IPS DF 19.7 (cell line): Measurements from ENCODE around the gene IFNA14.
"Not testable (repeated sequence)": the region's sequence is repeated elsewhere in the genome, so short reads cannot be mapped to it uniquely, and the experiment has no call there.

Source experiments
- DNase-seq: peaks from one replicate; pipeline ENCODE4 v3.0.0-alpha.2; 2013; ENCODE audit warnings: low read depth, low spot score

Gene IFNA14

DNA sequence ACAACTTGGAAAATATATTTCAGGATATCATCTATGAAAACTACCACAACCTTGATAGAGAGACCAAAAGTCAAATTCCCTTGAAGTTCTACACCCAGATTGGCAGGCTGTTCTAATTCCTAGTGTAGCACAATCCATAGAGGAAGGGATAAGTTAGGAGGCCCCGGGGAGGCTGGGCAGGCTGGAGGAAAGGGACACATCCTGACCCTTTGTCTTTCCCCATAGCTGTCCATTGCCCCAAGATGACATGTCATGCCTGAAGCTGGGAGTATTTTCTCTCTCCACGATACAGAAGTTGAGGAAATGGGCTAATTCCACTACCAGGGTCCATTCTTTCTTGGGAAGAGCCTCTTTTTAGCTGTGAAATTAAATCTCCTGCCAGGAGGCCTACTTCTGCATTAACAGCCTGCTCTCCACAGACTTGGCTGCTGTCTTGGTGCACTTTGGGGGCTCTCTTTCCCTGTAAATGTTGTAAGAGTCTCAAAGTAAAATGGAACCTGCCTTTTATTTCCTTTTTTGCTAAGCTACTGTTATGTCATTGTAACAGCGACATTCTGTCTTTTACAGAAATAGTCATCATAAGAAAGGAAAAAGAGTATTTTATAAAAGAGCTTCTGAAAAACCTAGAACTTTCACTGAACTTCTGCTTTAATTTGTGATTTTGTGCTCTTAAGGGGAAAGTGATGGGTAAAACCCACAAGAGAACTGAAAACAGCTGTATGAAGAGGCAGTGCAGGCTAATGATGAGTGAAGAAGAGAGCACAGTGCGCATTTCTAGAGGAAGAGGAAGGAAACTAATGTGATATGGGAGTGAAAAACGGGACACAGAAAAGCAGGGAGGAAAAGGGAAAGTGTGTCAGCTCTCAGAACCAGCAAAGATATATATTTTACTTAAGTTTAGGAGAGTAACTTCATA, 26.1 kb downstream of the IFNA14 start:
- not testable (repeated sequence) for DNase-seq

DNA sequence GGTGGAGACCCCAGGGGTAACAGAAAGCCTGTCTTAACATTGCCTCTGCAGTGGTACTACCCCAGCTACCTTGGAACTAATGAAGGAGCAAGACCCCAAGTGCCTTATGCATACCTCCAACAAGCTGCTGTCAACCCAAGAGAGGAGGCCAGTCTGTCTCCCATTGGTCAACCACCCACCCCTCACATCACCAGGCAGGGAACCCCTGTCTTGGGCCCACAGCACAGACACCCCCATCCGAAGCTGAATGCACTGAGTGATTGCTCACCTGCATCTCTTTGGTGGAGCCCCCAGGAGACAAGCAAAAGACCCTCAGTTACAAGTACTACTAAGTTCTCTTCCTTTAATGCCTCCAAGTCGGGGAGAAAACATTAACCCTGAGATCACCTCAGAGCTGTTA, 27.6 kb downstream of the IFNA14 start:
- not testable (repeated sequence) for DNase-seq

DNA sequence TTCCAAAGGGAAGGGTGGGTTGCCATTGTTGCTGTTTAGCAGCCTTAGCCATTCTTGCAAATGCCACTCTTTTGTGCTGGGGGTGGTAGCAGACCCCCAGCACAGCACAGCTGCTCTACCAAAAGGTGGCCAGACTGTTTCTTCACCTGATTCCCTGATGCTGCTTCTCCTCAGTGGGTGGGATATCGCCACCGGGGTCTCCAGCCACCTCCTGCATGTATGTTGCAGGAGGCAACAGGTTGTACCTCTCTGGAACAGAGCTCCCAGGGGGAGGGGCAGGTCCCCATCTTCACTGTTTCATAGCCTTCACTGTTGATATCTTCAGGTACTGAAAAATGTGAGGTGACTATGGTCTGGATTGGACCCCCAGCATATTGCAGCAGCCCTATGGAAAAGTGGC, 29.0 kb downstream of the IFNA14 start:
- not testable (repeated sequence) for DNase-seq

DNA sequence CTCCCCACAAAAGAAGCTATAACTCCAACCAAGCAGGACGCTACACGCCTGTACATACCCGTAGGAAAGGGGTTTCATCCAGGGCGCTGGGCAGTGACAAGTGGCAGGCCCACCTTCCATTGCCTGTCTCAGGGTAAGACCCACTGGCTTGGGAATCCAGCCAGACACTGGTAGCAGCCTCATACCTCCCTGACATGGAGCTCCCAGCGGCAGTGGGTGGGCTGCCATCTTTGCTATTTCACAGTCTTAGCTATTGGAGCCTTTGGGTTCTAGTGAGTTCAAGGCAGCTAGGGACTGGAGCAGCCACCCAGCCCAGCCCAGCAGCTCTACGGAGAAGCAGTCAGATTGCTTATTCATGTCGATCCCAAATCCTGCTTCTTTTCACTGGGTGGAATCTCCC, 29.5 kb downstream of the IFNA14 start:
- DNase-seq, result no peak

DNA sequence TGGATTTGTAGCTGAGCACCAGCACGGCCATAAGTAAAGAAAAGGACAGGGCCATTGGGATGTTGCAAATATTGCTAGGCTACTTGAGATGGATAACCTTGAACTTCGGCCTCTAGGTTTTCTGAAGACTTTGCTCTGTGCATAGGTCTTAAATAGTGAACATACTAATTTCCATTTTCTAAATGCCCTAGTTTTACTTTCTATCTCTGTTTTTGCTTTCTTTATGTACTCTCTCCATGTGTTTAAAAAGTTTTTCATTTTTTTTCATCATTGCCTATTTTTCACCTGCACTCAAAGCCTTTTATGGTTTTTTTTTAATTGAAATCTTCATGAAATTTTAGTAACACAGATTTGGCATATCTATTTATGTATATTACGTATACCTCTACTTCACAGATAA, 32.8 kb downstream of the IFNA14 start, which contains the start of gene IFNA10:
Gene IFNA10, minus strand, starts transcription at position 101 of the 400 bp plus-strand sequence. Its CDS starts 46 bp downstream, at position 55.
- not testable (repeated sequence) for DNase-seq

DNA sequence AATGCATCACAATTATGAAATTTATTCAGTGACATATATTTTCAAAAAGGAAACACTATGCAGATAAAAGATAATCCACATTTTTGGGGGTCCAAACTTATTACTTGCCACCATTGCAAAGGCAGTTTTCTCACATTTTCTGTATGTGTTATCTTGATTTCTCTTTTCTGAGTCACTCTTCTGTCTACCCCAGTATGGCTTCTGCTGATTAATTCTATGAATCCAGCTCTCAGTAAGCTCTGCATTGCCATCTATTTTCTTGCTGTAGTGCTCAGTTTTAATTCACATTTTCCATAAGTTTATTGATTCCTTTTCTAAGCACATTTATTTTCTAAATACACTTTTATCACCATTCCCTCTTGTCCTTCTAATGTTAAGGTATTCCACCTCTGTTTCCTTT, 34.6 kb downstream of the IFNA14 start:
- no peak for DNase-seq

DNA sequence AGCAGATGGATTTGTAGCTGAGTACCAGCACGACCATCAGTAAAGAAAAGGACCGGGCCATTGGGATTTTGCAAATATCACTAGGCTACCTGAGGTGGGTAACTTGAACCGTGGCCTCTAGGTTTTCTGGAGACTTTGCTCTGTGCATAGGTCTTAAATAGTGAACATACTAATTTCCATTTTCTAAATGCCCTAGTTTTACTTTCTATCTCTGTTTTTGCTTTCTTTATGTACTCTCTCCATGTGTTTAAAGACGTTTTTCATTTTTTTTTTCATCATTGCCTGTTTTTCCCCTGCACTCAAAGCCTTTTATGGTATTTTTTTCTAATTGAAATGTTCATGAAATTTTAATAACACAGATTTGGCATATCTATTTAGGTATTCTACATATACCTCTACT, 37.7 kb downstream of the IFNA14 start, which contains the start of gene IFNA7:
Gene IFNA7, minus strand, starts transcription at position 101 of the 400 bp plus-strand sequence. Its CDS starts 40 bp downstream, at position 61.
- DNase-seq, result not testable (repeated sequence)

DNA sequence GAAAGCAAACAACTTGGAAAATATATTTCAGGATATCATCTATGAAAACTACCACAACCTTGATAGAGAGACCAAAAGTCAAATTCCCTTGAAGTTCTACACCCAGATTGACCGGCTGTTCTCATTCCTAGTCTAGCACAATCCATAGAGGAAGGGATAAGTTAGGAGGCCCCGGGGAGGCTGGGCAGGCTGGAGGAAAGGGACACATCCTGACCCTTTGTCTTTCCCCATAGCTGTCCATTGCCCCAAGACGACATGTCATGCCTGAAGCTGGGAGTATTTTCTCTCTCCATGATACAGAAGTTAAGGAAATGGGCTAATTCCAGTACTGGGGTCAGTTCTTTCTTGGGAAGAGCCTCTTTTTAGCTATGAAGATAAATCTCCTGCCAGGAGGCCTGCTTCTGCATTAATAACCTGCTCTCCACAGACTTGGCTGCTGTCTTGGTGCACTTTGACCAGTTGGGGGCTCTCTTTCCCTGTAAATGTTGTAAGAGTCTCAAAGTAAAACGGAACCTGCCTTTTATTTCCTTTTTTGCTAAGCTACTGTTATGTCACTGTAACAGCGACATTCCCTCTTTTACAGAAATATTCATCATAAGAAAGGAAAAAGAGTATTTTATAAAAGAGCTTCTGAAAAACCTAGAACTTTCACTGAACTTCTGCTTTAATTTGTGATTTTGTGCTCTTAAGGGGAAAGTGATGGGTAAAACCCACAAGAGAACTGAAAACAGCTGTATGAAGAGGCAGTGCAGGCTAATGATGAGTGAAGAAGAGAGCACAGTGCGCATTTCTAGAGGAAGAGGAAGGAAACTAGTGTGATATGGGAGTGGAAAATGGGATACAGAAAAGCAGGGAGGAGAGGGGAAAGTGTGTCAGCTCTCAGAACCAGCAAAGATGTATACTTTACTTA, 44.7 kb downstream of the IFNA14 start:
- DNase-seq, result not testable (repeated sequence)
